ENCODE results near the gene IZUMO4. TPM values are rescaled to one million over a fixed set of nuclear protein-coding genes. Genes with fewer than 3 reads are reported as not detected.
"Not testable (repeated sequence)": the region's sequence is repeated elsewhere in the genome, so short reads cannot be mapped to it uniquely, and the experiment has no call there.

The IZUMO4 gene
- total RNA-seq, 1 donor from 2014 or later: 9.5 TPM

GRCh38 chr19:2079865-2080301, 16.8 kb upstream of the IZUMO4 start:
- peak overlapping the region; percentile 100 for H3K27ac Mint-ChIP-seq
- intact Hi-C loops (cut with micrococcal nuclease): loop anchor here (5.0 kb wide), 1 partner anchor 203 kb away; no protein-coding TSS in a partner anchor
- H3K27me3 Mint-ChIP-seq (ENCODE audit: low read depth): no peaks in the 10 kb centered on the region
- H3K36me3 Mint-ChIP-seq (ENCODE audit: low read depth): peaks cover 87% of the 10 kb centered on the region
- H3K9me3 Mint-ChIP-seq: no peaks in the 10 kb centered on the region
- H3K4me3 Mint-ChIP-seq (ENCODE audit: low read depth): peak overlapping the region; percentile 63
- H3K4me1 Mint-ChIP-seq (ENCODE audit: low read depth): peaks cover 25% of the 10 kb centered on the region
- no peak for DNase-seq (ENCODE audit: low spot score)

DNA sequence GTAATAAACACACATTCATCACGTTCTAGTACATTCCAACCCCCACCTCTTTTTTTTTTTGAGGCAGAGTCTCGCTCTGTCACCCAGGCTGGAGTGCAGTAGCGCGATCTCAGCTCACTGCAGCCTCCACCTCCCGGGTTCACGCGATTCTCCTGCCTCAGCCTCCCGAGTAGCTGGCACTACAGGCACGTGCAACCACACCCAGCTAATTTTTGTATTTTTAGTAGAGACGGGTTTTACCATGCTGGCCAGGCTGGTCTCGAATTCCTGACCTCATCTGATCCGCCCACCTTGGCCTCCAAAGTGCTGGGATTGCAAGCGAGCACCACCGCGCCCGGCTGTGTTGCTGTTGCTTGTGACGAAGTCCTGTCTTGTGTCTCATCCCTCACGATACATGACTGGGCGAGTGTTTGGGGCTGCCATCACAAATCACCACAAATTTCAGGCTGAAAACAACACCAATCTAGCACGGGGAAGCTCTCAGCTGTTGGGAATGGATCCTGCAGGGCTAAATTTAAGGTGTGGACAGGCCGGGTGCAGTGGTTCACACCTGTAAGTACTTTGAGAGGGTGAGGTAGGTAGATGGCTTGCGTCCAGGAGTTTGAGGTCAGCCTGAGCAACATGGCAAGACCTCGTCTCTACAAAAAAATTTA, 16.3 kb upstream of the IZUMO4 start:
- intact Hi-C loops (cut with micrococcal nuclease): loop anchor here (5.0 kb wide), 1 partner anchor 203 kb away; no protein-coding TSS in a partner anchor
- Mint-ChIP-seq H3K27ac (peak overlapping the region; percentile 100), H3K9me3 (no peaks in the 10 kb centered on the region), H3K4me1 (ENCODE audit: low read depth) (peaks cover 30% of the 10 kb centered on the region), H3K27me3 (ENCODE audit: low read depth) (no peaks in the 10 kb centered on the region), H3K36me3 (ENCODE audit: low read depth) (peaks cover 92% of the 10 kb centered on the region), H3K4me3 (ENCODE audit: low read depth) (peak overlapping the region; percentile 63)
- DNase-seq (ENCODE audit: low spot score): no peak

GRCh38 chr19:2081873-2082810, 14.6 kb upstream of the IZUMO4 start:
- DNase-seq (ENCODE audit: low spot score): peak; percentile 56
- Mint-ChIP-seq H3K36me3 (ENCODE audit: low read depth) (peaks cover 88% of the 10 kb centered on the region), H3K27me3 (ENCODE audit: low read depth) (no peaks in the 10 kb centered on the region), H3K4me1 (ENCODE audit: low read depth) (peaks cover 37% of the 10 kb centered on the region), H3K27ac (peak overlapping the region; percentile 100), H3K4me3 (ENCODE audit: low read depth) (peak overlapping the region; percentile 98), H3K9me3 (no peaks in the 10 kb centered on the region)
- intact Hi-C loops (cut with micrococcal nuclease): loop anchor here (5.0 kb wide), 1 partner anchor 205 kb away; no protein-coding TSS in a partner anchor

GRCh38 chr19:2083174-2083854, 13.4 kb upstream of the IZUMO4 start:
- Mint-ChIP-seq H3K36me3 (ENCODE audit: low read depth) (peaks cover 83% of the 10 kb centered on the region), H3K27me3 (ENCODE audit: low read depth) (no peaks in the 10 kb centered on the region), H3K27ac (peak overlapping the region; percentile 100), H3K4me3 (ENCODE audit: low read depth) (peak overlapping the region; percentile 98), H3K9me3 (no peaks in the 10 kb centered on the region), H3K4me1 (ENCODE audit: low read depth) (peaks cover 48% of the 10 kb centered on the region)
- intact Hi-C loops (cut with micrococcal nuclease): loop anchor here (5.0 kb wide), 1 partner anchor 206 kb away; no protein-coding TSS in a partner anchor
- DNase-seq (ENCODE audit: low spot score): peak; percentile 69

GRCh38 chr19:2084993-2085720, 11.6 kb upstream of the IZUMO4 start:
- Mint-ChIP-seq H3K27me3 (ENCODE audit: low read depth) (no peaks in the 10 kb centered on the region), H3K9me3 (no peaks in the 10 kb centered on the region), H3K4me3 (ENCODE audit: low read depth) (peak overlapping the region; percentile 98), H3K36me3 (ENCODE audit: low read depth) (peaks cover 74% of the 10 kb centered on the region), H3K27ac (peak overlapping the region; percentile 100), H3K4me1 (ENCODE audit: low read depth) (peaks cover 56% of the 10 kb centered on the region)
- intact Hi-C loops (cut with micrococcal nuclease): loop anchor here (1.0 to 5.0 kb wide), 4 partner anchors 11 to 208 kb away; partner anchors contain the start of genes BTBD2, IZUMO4, MOB3A and PLEKHJ1
- DNase-seq (ENCODE audit: low spot score): peak; percentile 95

GRCh38 chr19:2086695-2087620, 9.8 kb upstream of the IZUMO4 start:
- H3K9me3 Mint-ChIP-seq; DNase-seq (ENCODE audit: low spot score); H3K27me3 Mint-ChIP-seq (ENCODE audit: low read depth): not testable (repeated sequence)
- peaks cover 70% of the 10 kb centered on the region for H3K36me3 Mint-ChIP-seq (ENCODE audit: low read depth)
- H3K27ac Mint-ChIP-seq: peak overlapping the region; percentile 88
- peak overlapping the region; percentile 57 for H3K4me3 Mint-ChIP-seq (ENCODE audit: low read depth)
- intact Hi-C loops (cut with micrococcal nuclease): loop anchor here (5.0 kb wide), 2 partner anchors 70 to 150 kb away; partner anchors contain the start of genes BTBD2, PLEKHJ1 and SF3A2
- H3K4me1 Mint-ChIP-seq (ENCODE audit: low read depth): peaks cover 54% of the 10 kb centered on the region

DNA sequence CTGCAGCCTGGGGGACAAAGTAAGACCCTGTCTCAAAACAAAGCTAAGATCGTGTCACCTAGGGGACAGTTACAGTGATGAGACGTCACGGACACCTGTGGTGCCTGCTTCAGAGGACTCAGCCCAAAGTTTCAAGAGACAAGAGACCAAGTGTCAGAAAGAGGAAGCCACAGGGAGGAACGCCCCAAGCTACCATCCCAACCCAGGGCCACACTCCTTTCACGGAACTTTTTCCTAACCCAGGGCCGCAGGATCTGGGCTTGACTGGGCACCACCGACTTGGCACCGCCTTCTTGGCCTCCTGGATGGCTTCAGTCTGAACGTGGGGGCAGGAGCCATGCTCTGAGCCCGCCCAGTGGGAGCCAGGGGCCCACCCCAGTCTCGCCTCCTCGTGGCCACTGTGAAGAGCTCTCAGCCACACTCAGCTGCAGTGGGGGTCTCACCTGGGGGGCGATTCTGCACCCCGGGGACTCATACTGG, 9.1 kb upstream of the IZUMO4 start:
- H3K4me1 Mint-ChIP-seq (ENCODE audit: low read depth): peaks cover 52% of the 10 kb centered on the region
- DNase-seq (ENCODE audit: low spot score): no peak
- peak overlapping the region; percentile 88 for H3K27ac Mint-ChIP-seq
- H3K9me3 Mint-ChIP-seq: no peaks in the 10 kb centered on the region
- H3K4me3 Mint-ChIP-seq (ENCODE audit: low read depth): peak overlapping the region; percentile 57
- intact Hi-C loops (cut with micrococcal nuclease): loop anchor here (5.0 kb wide), 2 partner anchors 70 to 150 kb away; partner anchors contain the start of genes BTBD2, PLEKHJ1 and SF3A2
- H3K36me3 Mint-ChIP-seq (ENCODE audit: low read depth): peaks cover 69% of the 10 kb centered on the region
- H3K27me3 Mint-ChIP-seq (ENCODE audit: low read depth): no peaks in the 10 kb centered on the region

- Mint-ChIP-seq H3K27ac (peak overlapping the region; percentile 95), H3K27me3 (ENCODE audit: low read depth) (no peaks in the 10 kb centered on the region), H3K36me3 (ENCODE audit: low read depth) (peaks cover 64% of the 10 kb centered on the region), H3K4me3 (ENCODE audit: low read depth) (peak overlapping the region; percentile 51), H3K4me1 (ENCODE audit: low read depth) (peaks cover 57% of the 10 kb centered on the region), H3K9me3 (no peaks in the 10 kb centered on the region)
- DNase-seq (ENCODE audit: low spot score): no peak
- intact Hi-C loops (cut with micrococcal nuclease): loop anchor here (5.0 kb wide), 2 partner anchors 72 to 148 kb away; partner anchors contain the start of genes BTBD2, PLEKHJ1 and SF3A2
Measured at GRCh38 chr19:2089001-2089711, 7.6 kb upstream of the IZUMO4 start.

GRCh38 chr19:2089727-2090053, 7.0 kb upstream of the IZUMO4 start:
- H3K36me3 Mint-ChIP-seq (ENCODE audit: low read depth): peaks cover 64% of the 10 kb centered on the region
- H3K4me1 Mint-ChIP-seq (ENCODE audit: low read depth): peaks cover 62% of the 10 kb centered on the region
- DNase-seq (ENCODE audit: low spot score): no peak
- H3K9me3 Mint-ChIP-seq: no peaks in the 10 kb centered on the region
- intact Hi-C loops (cut with micrococcal nuclease): loop anchor here (5.0 kb wide), 3 partner anchors 37 to 148 kb away; partner anchors contain the start of genes BTBD2, MKNK2, PLEKHJ1 and SF3A2
- peak overlapping the region; percentile 75 for H3K4me3 Mint-ChIP-seq (ENCODE audit: low read depth)
- peak overlapping the region; percentile 95 for H3K27ac Mint-ChIP-seq
- no peaks in the 10 kb centered on the region for H3K27me3 Mint-ChIP-seq (ENCODE audit: low read depth)

DNA sequence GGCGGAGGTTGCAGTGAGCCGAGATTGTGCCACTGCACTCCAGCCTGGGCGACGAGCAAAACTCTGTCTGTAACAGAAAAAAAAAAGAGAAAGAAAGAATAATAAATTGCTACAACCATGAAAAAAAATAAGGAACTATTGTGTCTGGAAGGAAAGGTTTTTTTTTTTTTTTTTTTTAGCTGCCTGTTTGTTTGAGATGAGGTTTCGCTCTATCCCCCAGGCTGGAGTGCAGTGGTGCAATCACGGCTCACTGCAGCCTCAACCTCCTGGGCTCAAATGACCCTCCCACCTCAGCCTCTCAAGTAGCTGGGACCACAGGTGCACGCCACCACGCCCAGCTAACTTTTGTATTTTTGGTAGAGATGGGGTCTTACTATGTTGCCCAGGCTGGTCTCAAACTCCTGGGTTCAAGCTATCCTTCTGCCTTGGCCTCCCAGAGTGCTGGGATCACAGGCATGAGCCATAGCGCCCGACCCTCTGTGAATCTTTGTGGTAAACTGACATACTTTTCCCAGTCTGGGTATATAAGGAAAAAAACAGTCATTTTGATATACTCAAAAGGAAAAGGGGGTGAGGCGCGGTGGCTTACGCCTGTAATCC, 4.7 kb upstream of the IZUMO4 start:
- peak overlapping the region; percentile 46 for H3K27ac Mint-ChIP-seq
- intact Hi-C loops (cut with micrococcal nuclease): loop anchor here (5.0 kb wide), 1 partner anchor 40 kb away; the partner anchor contains the start of gene MKNK2
- H3K36me3 Mint-ChIP-seq (ENCODE audit: low read depth): peaks cover 54% of the 10 kb centered on the region
- H3K9me3 Mint-ChIP-seq; DNase-seq (ENCODE audit: low spot score); H3K27me3 Mint-ChIP-seq (ENCODE audit: low read depth); H3K4me3 Mint-ChIP-seq (ENCODE audit: low read depth): not testable (repeated sequence)
- peaks cover 53% of the 10 kb centered on the region for H3K4me1 Mint-ChIP-seq (ENCODE audit: low read depth)
